Kidney epithelial cell (primary cell): Measurements from ENCODE around the gene HNRNPC. TPM values are rescaled to one million over a fixed set of nuclear protein-coding genes. Genes with fewer than 3 reads are reported as not detected.
"Not testable (repeated sequence)": the region's sequence is repeated elsewhere in the genome, so short reads cannot be mapped to it uniquely, and the experiment has no call there.

Experiments
- DNase-seq: peaks from one replicate; pipeline ENCODE4 v3.0.0-alpha.2; 2010; ENCODE audit warnings: low read depth
- H3K27me3 ChIP-seq: 2 replicates; pipeline ENCODE4 v1.6.0; 2011; ENCODE audit warnings: low read length; ENCODE audit not compliant: control insufficient read depth, insufficient read depth
- H3K36me3 ChIP-seq: 2 replicates; pipeline ENCODE4 v1.5.1; 2011; ENCODE audit warnings: low read length; ENCODE audit not compliant: control insufficient read depth, insufficient read depth
- H3K4me3 ChIP-seq: 2 replicates; pipeline ENCODE4 v1.5.1; 2011; ENCODE audit warnings: low read depth, mild to moderate bottlenecking, control low read depth, low read length
- CTCF ChIP-seq: IDR thresholded peaks from 2 replicates; pipeline ENCODE4 v1.5.1; 2011; ENCODE audit warnings: mild to moderate bottlenecking, moderate library complexity, low read length, control low read depth, inconsistent platforms; ENCODE audit not compliant: insufficient read depth, poor library complexity, severe bottlenecking
- total RNA-seq: library from RNA; depleted of rRNA; stranded (reverse); fragments of >200 nt; gene quantifications from 2 replicates; pipeline ENCODE4 v1.2.3, GENCODE V29; 2015

The HNRNPC gene
- total RNA-seq, 1 donor from 2014 or later = 773 TPM

DNA sequence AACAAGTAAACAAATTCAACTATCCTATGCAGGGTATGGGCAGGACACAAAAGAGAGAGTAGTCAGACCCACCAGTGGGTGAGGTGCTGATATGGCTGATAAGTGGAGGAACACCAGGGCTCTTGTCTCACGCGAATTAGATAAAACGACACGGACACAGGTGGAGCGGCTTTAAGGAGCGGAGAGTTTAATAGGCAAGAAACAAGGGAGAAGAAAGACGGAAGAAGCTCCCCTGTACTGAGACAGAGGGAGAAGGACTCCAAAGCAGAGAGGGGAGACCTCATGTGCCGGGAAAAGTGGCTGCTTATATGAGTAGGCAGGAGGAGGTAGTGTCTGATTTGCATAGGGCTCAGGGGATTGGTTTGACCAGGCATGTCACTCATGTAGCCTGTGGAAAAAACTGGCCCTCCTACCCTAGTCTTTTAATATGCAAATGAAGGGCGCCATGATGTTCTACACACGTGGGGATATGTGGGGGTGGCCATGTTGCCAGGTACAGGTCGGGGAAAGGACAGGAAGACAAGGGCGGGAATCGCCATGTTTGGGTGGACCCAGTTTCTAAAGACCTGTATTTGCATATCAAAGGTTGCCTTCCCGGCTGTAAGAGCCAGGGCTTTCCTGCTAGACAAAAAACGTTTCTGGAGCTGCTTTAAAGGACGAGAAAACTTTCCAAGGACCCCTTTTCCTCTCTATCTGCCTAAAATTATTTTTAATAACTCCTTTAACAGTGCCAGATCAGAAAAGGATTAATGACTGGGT lies 39.4 kb upstream of the HNRNPC start:
- Histone ChIP-seq H3K36me3 (no peaks in the 10 kb centered on the region), H3K4me3 (peak overlapping the region; percentile 31), H3K27me3 (no peaks in the 10 kb centered on the region)
- TF ChIP-seq CTCF = no peak
- peak; percentile 83 for DNase-seq

DNA sequence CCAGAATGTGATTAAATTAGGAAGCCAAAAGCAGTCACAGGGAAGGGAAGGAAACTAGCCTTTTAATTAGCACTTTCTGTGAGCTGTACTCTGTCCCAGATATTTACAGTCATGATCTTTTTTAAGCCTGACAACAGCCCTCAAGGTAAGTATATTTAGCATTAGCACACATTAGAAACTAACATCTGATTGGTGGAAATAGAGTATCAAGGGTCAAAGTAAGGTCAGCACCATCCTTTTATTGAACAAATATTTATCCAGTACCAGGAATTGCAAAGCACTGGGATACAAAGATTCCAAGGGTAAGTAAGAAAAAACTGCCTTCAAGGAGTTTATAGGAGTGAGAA lies 38.9 kb upstream of the HNRNPC start:
- Histone ChIP-seq H3K27me3 (no peaks in the 10 kb centered on the region), H3K36me3 (no peaks in the 10 kb centered on the region), H3K4me3 (no peak overlapping the region)
- DNase-seq = no peak
- TF ChIP-seq CTCF = no peak

- no peaks in the 10 kb centered on the region for H3K36me3 ChIP-seq
- no peak overlapping the region for H3K4me3 ChIP-seq
- TF ChIP-seq CTCF = no peak
- H3K27me3 ChIP-seq = no peaks in the 10 kb centered on the region
- no peak for DNase-seq
These were observed 38.4 kb upstream of the HNRNPC start for GRCh38 chr14:21307637-21308036.

GRCh38 chr14:21302836-21303140 lies 33.5 kb upstream of the HNRNPC start:
- not testable (repeated sequence) for H3K36me3 ChIP-seq, DNase-seq, H3K4me3 ChIP-seq

GRCh38 chr14:21302013-21302835 lies 33.0 kb upstream of the HNRNPC start:
- H3K36me3 ChIP-seq = no peaks in the 10 kb centered on the region

More at GRCh38 chr14:21302836-21303140, 33.5 kb upstream of the HNRNPC start:
- not testable (repeated sequence) for H3K27me3 ChIP-seq

GRCh38 chr14:21300892-21301291 lies 31.6 kb upstream of the HNRNPC start:
- DNase-seq = no peak
- no peak for TF ChIP-seq CTCF
- H3K4me3 ChIP-seq = peak overlapping the region; percentile 22
- peaks cover 5% of the 10 kb centered on the region for H3K27me3 ChIP-seq
- no peaks in the 10 kb centered on the region for H3K36me3 ChIP-seq

More at GRCh38 chr14:21302013-21302835, 33.0 kb upstream of the HNRNPC start:
- DNase-seq = no peak
- no peak for TF ChIP-seq CTCF
- Histone ChIP-seq H3K27me3 (peaks cover 5% of the 10 kb centered on the region), H3K4me3 (no peak overlapping the region)
